GM12872 (cell line): ENCODE measurements around the gene MACO1.

Experiments
- CTCF ChIP-seq: IDR thresholded peaks from 3 replicates; pipeline ENCODE4 v1.5.1; 2011; ENCODE audit warnings: low read depth, mild to moderate bottlenecking, low read length, moderate library complexity; ENCODE audit not compliant: insufficient read depth

MACO1 gene

GRCh38 chr1:25486602-25487001, 55.9 kb downstream of the MACO1 start:
- TF ChIP-seq CTCF: no peak

DNA sequence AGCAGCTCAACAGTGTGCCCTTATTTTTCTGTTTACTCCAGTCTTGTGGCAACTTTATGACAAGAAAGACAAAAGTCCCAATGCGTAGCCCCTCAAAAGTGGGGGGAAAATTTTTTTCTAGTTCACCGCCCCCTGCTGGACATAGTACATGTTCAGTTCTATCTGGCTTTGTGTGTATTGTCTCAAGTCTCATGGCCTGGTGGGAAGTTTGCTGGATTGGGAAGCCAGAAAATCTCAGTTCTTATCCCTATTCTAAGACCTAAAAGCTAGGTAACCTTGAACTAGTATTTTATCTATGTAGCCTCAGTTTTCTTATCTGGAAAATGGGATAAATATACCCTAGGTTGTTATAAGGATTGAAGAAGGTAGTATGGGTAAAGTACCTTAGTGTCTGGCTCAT, 56.9 kb downstream of the MACO1 start:
- peak; percentile 72 for TF ChIP-seq CTCF

- no peak for TF ChIP-seq CTCF
Observed at GRCh38 chr1:25492323-25492722, 61.6 kb downstream of the MACO1 start.

DNA sequence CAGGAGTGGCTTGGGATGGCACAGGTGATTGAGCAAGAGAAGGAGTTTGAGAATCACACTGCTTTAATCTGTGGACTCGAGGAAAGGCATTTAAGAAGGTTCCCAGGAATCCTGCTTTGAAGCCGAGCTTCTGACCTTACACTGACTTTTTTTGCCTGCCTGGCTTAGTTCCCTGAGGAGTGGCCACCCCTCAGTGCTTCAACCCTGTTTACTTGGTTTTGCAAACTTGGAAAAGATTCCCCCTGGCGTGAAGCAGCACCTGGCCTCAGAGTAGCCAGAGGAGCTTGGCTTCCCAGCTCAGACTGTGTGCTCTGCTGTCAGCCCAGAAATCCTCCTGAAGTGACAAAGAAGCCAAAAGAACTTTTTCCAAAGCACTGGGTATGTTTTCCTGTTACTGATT, 64.3 kb downstream of the MACO1 start:
- TF ChIP-seq CTCF: no peak

DNA sequence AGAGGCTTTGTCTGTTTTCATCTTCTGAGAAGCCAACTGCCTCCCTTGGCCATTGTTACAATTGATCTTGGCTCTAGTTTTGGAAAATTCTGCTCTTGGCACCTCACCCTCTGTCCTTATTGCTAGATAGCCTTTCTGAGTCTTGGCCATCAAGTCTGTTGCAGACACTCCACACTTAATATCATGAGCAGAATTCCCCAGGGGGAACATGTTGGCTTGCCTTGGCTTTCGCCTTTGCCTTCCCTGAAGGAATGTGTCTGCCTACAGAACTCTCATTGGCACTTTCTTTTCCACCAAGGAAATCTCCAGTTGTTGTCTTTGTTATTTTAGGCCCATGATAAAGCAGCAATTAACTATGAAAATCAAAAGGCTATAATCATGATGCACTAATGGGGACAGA, 70.0 kb downstream of the MACO1 start:
- TF ChIP-seq CTCF: no peak

DNA sequence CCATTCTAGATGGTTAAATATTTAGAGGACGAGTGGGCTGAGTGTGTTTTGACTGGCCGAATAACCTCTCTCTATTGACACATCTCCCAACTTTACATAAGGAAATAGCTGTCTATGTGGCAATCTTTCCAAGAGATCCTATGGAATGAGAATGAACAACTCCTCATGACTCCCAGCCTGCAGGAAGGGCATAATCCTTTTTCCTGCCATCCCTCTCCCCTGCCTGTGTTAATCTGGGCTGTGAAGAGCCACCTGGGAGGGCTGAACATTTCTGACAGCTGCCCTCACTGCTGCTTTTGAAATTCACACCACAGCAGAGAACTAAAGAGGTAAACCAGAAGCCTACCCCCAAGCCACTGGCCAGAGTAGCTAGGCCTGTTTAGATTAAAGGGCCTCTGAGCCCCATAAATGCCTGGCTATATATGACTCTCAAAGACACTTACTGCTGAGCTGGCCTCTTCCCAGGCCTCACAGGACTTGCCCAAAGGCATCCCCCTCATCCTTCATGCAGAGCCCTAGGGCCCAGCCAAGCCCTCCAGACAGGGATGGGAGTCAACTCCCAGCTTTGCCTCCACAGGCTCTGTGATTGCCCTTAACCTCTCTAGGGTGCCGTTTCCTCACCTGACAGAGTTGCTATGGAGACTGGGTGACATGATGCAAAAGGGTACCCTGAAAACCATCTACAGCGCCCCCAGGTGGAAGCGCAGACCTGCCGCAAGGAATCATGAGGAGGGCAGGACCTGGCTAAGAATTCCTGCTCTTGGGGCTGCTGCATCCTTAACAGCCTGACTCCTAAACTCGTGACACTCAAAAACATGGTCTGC, 70.8 kb downstream of the MACO1 start:
- peak; percentile 43; the same call in 2 of the 3 replicates for TF ChIP-seq CTCF

- no peak for TF ChIP-seq CTCF
Observed at GRCh38 chr1:25502957-25503356, 72.3 kb downstream of the MACO1 start.
